Epithelial cell of esophagus (primary cell): ENCODE measurements around the gene CEP70.
"Not testable (repeated sequence)": the region's sequence is repeated elsewhere in the genome, so short reads cannot be mapped to it uniquely, and the experiment has no call there.

ENCODE experiments used
- DNase-seq: peaks from one replicate; pipeline ENCODE4 v3.0.0; 2010; ENCODE audit warnings: low read depth
- H3K4me3 ChIP-seq: 2 replicates; pipeline ENCODE4 v1.5.1; 2011; ENCODE audit warnings: mild to moderate bottlenecking, low read length, control low read depth
- TF ChIP-seq, protein P1 (sequence below): IDR thresholded peaks from 2 replicates; pipeline ENCODE4 v1.5.1; 2011; ENCODE audit warnings: low read depth, mild to moderate bottlenecking, low read length, control low read depth, inconsistent platforms; ENCODE audit not compliant: insufficient read depth; ENCODE audit errors: missing control alignments

CEP70 gene

DNA sequence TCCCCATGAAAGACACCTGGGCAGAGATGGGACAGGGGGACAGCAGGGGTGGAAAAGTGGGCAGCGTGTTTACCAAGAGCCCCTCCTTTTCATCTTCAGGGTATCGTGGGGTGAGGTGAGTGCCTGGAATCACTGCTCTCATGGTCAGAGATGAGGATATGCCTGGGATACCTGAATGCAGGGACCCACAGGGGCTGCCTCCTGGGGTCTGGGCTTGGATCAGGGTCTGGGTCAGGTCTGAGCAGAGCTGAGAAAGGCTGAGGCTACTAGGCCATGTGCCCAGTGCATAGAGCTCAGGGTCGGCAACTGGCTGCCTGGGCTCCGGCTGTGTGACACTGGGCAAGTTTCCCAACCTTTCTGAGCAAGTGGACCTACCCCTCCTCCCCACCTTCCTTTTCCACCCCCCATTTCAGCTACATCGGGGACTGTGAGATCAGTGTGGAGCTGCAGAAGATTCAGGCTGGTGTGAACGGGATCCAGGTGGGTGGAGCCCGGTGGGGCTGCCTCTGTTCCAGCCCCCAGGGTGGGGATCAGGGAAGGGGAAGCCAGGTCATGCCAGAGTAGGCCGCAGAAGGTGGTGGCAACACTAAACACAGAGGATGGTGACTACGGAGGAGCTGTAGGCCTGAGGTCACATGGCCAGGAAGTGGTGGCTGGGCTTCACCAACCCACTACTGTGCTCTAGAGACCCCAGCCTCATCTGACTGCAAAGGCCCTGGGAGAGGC is 135.1 kb downstream of the CEP70 start:
- TF ChIP-seq, protein P1, sequence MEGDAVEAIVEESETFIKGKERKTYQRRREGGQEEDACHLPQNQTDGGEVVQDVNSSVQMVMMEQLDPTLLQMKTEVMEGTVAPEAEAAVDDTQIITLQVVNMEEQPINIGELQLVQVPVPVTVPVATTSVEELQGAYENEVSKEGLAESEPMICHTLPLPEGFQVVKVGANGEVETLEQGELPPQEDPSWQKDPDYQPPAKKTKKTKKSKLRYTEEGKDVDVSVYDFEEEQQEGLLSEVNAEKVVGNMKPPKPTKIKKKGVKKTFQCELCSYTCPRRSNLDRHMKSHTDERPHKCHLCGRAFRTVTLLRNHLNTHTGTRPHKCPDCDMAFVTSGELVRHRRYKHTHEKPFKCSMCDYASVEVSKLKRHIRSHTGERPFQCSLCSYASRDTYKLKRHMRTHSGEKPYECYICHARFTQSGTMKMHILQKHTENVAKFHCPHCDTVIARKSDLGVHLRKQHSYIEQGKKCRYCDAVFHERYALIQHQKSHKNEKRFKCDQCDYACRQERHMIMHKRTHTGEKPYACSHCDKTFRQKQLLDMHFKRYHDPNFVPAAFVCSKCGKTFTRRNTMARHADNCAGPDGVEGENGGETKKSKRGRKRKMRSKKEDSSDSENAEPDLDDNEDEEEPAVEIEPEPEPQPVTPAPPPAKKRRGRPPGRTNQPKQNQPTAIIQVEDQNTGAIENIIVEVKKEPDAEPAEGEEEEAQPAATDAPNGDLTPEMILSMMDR: no peak
- DNase-seq: no peak
- H3K4me3 ChIP-seq: no peak overlapping the region

DNA sequence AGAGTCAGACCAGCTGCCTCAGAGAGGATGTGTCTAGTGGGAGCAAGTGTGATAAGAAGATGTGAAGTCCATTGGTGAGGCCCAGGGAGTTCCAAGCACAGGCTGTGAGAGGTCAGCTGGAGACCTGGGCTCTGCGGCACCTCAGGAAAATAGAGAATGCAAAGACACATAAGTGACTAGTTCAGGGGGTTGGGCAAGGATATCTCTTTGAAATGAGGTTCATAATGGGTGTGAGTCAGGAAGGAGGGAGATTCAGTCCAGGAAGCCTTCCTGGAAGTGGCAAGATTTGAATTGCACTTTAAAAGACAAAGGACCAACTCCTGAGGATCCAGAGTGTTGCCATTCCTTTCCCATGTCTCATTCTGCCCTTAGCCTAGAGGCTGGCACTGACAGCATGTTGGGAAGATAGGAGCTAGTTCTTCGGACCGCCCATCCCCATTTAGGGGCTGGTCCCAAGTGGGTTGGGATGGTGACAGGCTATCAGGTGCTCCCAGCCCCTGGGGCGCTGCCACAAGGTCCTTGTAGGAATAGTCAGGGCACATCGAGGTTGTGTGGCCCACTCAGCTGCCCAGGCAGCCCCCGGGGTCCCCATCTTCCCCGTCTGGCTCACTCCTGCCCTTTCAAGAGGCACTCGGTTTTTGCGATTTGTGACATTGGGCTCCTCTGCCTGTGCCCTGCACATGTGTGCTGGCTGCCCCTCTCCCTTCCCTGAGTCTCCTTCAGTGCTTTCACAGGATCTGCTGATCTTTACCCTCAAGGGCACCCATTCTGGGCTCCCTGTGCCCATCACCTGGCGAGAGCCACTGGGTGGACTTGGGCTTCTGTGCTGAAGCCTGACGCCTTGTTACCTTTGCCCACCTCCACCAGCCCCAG is 136.0 kb downstream of the CEP70 start:
- DNase-seq: no peak
- TF ChIP-seq, protein P1: no peak
- no peak overlapping the region for H3K4me3 ChIP-seq

DNA sequence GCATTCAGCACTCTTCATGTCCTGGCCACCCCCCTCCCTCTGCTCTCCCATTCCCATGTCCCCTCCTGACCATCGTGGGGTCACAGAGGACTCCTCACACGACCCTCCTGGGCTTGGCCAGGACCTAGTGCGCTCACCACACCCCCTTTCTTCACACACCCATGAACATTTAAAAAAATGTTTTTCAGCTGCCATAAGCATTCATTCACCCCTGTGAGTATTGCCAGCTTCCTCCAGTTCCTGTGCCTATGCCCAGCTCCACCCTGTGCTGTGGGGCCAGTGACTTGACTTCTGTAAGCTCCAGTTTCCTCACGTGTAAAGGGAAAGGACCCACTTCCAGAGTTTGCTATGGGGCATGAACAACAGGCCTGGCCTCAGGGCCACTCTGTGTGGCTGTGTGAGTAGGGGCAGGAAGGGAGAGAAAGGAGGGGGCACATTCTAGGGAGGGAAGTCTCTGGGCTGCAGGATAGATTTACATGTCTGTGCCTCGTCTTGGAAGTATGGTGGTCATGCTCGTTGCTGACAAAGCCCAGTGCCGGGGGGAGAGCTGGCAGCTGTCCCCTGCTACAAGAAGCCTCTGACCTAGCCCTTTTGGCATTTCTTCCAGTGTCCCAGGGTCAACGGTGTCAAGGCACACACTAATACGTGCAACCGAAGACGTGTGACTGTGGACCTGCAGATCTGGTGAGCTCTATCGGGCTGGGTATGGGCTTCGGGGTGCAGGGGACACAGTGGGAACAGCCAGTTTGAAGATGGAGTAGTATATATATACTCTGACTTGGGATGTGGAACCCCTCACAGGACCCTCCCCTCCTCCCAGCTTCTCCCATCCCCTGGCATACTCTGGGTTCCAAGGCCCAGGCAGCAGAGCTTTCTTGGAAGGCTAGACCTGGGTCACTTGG is 136.8 kb downstream of the CEP70 start:
- no peak overlapping the region for H3K4me3 ChIP-seq
- TF ChIP-seq, protein P1: no peak

DNA sequence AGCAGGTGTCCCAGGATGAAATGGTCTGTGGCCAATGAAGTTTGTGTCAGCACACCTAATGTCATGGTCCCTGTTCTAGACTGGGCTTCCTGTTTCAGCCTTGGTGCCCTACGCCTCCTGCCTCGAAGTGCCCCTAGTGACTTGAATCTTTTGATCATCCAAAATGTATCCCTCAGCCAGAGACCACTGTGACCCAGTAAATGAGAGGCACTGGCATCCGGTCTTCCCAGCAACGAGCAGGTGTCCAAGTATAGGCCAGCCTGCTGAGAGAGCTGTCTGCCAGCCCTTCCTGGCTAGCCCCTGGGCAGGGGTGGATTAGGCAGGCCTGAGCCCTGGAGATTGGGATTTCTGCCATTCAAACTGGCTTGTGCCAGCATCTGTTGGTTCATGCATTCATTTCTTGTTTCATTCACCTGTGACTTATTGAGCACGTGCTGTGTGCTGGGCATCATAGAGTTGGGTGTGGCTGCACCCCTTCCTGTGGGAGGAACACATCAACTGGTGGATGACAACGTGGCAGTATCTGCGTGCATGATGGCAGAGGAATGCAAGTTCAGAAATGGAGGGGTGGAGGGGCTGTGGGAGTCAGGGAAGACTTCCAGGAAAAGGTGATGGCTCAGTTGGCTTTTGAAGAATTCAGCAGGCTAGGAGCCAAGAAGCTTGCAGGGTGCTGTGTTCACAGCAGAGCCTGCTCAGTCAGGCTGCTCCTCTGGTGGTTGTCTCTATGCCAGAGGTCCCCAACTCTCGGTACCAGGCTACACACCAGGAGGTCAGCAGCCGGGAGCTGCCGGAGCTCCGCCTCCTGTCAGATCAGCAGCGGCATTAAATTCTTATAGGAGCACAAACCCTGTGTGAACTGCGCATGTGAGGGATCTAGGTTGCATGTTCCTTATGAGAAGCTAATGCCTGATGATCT is 138.0 kb downstream of the CEP70 start:
- TF ChIP-seq, protein P1: no peak
- peak; percentile 28 for DNase-seq
- H3K4me3 ChIP-seq: no peak overlapping the region

More for the DNA sequence above, 136.8 kb downstream of the CEP70 start:
- DNase-seq: no peak

DNA sequence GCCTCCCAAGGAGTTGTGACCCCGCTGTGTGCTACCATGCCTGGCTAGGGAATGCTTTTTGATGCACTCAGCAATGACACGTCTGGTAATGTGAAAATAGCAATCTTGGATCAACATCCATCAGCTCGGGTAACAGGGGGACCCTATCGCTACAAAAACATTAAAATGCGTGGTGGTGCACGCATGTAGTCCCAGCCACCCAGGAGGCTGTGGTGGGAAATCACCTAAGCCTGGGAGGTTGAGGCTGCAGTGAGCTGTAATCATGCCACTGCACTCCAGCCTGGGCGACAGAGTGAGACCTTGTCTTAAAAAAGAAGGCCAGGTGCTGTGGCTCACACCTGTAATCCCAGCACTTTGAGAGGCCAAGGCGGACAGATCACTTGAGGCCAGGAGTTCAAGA is 140.1 kb downstream of the CEP70 start:
- H3K4me3 ChIP-seq, DNase-seq: not testable (repeated sequence)

DNA sequence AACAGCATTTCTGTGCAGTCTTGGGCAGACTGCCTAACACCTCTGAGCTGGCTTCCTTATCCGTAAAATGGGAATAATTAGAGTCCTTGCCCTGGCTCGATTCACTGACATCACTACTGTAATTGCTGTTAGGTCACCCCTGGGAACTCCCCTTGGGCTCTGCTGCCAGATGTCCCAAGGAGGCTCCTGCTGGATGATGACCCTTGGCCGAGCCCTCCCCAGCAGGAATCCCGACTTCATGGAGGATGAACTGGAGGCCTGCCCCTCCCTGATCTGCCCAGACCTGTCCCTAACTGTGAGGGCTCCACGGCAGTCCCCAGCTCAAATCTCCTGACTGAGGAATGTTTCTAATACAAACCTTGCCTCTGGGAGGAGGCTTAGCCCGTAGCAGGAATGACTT is 141.6 kb downstream of the CEP70 start:
- DNase-seq: peak; percentile 22
- no peak overlapping the region for H3K4me3 ChIP-seq
- TF ChIP-seq, protein P1: no peak
